K562 (cell line): ENCODE results near the gene EEA1. TPM values are rescaled to one million over a fixed set of nuclear protein-coding genes. Genes with fewer than 3 reads are reported as not detected.

Experiments
- TOE1 ChIP-seq, 2 experiments: fragments of 450-650 bp in 1 of 2; sonication (generic) in 1 of 2; formaldehyde crosslinking in 1 of 2; IDR thresholded peaks; 2 replicates each; pipeline versions ENCODE4 v1.7.1 to v1.8.0; 2016 to 2022; ENCODE audit warnings: borderline replicate concordance in 2 of 2, mild to moderate bottlenecking in 2 of 2, antibody characterized with exemption in 1 of 2, inconsistent platforms in 1 of 2, low read depth in 1 of 2, missing genetic modification reagents in 1 of 2, moderate library complexity in 1 of 2
- polyA plus RNA-seq, 8 experiments: library from polyadenylated mRNA; depleted of rRNA in 4 of 8; stranded (reverse) in 5 of 8; unstranded in 3 of 8; fragments of >200 nt; fragmentation: Nextera tagmentation in 2 of 8; fragmentation: Illumina TruSeq in 1 of 8; extraction: Ambion mirVana in 2 of 8; extraction: Trizol in 1 of 8; gene quantifications; 2 replicates each; pipeline versions ENCODE4 v1.2.1 to v1.2.3, GENCODE V29; 2011 to 2014; ENCODE audit warnings: inconsistent platforms in 1 of 8, missing spikeins in 1 of 8
- total RNA-seq, 7 experiments: library from RNA; depleted of rRNA in 6 of 7; stranded (reverse); fragments of >200 nt in 6 of 7; fragmentation: Illumina TruSeq in 2 of 7; extraction: Trizol in 2 of 7; gene quantifications; 2 replicates each; pipeline versions ENCODE4 v1.2.1 to v1.2.3, GENCODE V29; 2011 to 2021; ENCODE audit warnings: low replicate concordance in 1 of 7
- TF ChIP-seq, protein P1 (sequence below): fragments of 450-650 bp; formaldehyde crosslinking; IDR thresholded peaks from 2 replicates; pipeline ENCODE4 v1.4.0; 2020; ENCODE audit warnings: mild to moderate bottlenecking, moderate library complexity
- TF ChIP-seq, protein P2 (sequence below): sonication (generic); formaldehyde crosslinking; IDR thresholded peaks from 2 replicates; pipeline ENCODE4 v1.8.0; 2023; ENCODE audit warnings: mild to moderate bottlenecking, missing genetic modification reagents
- TF ChIP-seq, protein P3 (sequence below): fragments of 250-450 bp; sonication (Bioruptor Pico); IDR thresholded peaks from 2 replicates; pipeline ENCODE4 v1.4.0; 2020; ENCODE audit warnings: mild to moderate bottlenecking, moderate library complexity

The EEA1 gene
- total and polyA plus RNA-seq, 9 of the 15 experiments (the other 6 are each of a cell fraction or from before 2014, with no cell fraction given): 3.5 to 17.1 (median 7.5) TPM

DNA sequence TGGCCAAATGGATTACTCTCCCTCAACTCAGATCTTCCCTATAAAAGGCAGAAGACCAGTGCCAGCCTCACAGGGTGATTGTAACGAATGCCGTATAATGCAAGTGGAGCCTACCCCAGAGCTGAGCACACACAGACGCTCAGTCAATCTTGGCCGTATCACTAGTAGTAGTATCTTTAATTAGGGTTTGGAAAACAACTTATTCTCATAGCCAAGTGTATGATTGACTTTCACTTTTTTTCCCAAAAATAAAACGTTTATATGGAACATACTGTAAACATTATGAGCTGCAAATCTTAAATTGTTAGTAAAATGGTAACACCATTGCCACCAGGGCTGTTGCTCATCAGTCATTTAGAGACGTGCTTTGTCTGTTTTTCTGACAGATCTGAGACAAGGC lies 195.9 kb downstream of the EEA1 start (continued):
- TF ChIP-seq, protein P1, sequence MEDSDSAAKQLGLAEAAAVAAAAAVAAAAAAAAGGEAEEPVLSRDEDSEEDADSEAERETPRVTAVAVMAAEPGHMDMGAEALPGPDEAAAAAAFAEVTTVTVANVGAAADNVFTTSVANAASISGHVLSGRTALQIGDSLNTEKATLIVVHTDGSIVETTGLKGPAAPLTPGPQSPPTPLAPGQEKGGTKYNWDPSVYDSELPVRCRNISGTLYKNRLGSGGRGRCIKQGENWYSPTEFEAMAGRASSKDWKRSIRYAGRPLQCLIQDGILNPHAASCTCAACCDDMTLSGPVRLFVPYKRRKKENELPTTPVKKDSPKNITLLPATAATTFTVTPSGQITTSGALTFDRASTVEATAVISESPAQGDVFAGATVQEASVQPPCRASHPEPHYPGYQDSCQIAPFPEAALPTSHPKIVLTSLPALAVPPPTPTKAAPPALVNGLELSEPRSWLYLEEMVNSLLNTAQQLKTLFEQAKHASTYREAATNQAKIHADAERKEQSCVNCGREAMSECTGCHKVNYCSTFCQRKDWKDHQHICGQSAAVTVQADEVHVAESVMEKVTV (CRISPR knock-in tag): no peak
- TF ChIP-seq, protein P2, sequence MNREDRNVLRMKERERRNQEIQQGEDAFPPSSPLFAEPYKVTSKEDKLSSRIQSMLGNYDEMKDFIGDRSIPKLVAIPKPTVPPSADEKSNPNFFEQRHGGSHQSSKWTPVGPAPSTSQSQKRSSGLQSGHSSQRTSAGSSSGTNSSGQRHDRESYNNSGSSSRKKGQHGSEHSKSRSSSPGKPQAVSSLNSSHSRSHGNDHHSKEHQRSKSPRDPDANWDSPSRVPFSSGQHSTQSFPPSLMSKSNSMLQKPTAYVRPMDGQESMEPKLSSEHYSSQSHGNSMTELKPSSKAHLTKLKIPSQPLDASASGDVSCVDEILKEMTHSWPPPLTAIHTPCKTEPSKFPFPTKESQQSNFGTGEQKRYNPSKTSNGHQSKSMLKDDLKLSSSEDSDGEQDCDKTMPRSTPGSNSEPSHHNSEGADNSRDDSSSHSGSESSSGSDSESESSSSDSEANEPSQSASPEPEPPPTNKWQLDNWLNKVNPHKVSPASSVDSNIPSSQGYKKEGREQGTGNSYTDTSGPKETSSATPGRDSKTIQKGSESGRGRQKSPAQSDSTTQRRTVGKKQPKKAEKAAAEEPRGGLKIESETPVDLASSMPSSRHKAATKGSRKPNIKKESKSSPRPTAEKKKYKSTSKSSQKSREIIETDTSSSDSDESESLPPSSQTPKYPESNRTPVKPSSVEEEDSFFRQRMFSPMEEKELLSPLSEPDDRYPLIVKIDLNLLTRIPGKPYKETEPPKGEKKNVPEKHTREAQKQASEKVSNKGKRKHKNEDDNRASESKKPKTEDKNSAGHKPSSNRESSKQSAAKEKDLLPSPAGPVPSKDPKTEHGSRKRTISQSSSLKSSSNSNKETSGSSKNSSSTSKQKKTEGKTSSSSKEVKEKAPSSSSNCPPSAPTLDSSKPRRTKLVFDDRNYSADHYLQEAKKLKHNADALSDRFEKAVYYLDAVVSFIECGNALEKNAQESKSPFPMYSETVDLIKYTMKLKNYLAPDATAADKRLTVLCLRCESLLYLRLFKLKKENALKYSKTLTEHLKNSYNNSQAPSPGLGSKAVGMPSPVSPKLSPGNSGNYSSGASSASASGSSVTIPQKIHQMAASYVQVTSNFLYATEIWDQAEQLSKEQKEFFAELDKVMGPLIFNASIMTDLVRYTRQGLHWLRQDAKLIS (CRISPR knock-in tag): no peak
- TF ChIP-seq TOE1 (IDR thresholded peaks at IDR 0.05; ENCODE audit: borderline replicate concordance) (no peak), TOE1 (CRISPR knock-in tag; IDR thresholded peaks at IDR 0.05; ENCODE audit: borderline replicate concordance, low read depth) (no peak)
- TF ChIP-seq, protein P3, sequence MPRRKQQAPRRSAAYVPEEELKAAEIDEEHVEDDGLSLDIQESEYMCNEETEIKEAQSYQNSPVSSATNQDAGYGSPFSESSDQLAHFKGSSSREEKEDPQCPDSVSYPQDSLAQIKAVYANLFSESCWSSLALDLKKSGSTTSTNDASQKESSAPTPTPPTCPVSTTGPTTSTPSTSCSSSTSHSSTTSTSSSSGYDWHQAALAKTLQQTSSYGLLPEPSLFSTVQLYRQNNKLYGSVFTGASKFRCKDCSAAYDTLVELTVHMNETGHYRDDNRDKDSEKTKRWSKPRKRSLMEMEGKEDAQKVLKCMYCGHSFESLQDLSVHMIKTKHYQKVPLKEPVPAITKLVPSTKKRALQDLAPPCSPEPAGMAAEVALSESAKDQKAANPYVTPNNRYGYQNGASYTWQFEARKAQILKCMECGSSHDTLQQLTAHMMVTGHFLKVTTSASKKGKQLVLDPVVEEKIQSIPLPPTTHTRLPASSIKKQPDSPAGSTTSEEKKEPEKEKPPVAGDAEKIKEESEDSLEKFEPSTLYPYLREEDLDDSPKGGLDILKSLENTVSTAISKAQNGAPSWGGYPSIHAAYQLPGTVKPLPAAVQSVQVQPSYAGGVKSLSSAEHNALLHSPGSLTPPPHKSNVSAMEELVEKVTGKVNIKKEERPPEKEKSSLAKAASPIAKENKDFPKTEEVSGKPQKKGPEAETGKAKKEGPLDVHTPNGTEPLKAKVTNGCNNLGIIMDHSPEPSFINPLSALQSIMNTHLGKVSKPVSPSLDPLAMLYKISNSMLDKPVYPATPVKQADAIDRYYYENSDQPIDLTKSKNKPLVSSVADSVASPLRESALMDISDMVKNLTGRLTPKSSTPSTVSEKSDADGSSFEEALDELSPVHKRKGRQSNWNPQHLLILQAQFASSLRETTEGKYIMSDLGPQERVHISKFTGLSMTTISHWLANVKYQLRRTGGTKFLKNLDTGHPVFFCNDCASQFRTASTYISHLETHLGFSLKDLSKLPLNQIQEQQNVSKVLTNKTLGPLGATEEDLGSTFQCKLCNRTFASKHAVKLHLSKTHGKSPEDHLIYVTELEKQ: no peak
